Mammary epithelial cell (primary cell): Measurements from ENCODE around the gene C4orf50.

Source experiments
- EZH2 ChIP-seq: IDR thresholded peaks from 2 replicates; pipeline ENCODE4 v1.6.1; 2012; ENCODE audit warnings: low read length, inconsistent platforms, borderline replicate concordance
- TF ChIP-seq, protein P1 (sequence below), 2 donors: IDR thresholded peaks in 1 of 2; conservative IDR thresholded peaks in 1 of 2; 2 replicates each; pipeline ENCODE4 v1.5.1; 2011 to 2012; ENCODE audit warnings: inconsistent platforms in 2 of 2, low read length in 2 of 2, mild to moderate bottlenecking in 2 of 2, control low read depth in 1 of 2, low read depth in 1 of 2; ENCODE audit not compliant: insufficient read depth in 1 of 2; ENCODE audit errors: extremely low read depth in 1 of 2

DNA sequence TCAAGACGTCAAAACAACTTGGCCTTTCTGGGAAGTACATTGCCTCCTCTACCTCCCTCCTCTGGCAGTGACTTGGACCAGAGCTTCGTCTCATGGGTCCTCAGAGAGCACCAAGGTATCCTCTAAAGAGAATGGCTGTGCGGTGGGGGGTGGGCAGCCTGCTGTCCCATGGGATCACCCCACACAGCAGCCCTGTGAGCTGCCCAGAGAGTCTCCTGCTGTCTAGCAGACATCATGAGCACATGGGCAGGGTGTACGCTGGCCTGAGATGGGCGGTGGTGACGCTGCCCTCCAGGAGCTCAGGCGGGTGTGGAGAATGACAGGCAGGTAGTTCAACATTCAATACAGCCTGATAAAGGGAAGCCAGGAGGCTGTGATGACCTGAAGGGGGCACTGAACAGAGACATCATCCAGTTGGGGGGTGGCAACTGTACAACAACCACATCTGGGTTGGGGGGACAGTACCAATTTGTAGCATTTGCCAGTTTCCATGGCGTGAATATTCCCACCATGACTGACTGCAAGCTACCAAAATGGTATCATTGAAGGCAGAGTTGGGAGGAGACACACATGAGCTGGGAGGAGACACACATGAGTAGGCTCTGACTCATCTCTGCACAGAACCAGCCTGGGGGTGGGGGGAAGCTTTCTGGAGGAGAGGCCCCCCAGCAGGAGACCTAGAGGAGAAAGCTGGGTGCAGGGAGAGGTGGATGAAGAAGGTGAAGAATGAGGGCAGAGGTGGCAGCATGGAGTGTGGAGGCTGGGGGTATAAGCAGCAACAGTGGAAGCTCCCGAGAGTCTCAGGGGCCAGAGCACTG lies 35.9 kb downstream of the C4orf50 start:
- TF ChIP-seq EZH2 = no peak
- TF ChIP-seq, protein P1, sequence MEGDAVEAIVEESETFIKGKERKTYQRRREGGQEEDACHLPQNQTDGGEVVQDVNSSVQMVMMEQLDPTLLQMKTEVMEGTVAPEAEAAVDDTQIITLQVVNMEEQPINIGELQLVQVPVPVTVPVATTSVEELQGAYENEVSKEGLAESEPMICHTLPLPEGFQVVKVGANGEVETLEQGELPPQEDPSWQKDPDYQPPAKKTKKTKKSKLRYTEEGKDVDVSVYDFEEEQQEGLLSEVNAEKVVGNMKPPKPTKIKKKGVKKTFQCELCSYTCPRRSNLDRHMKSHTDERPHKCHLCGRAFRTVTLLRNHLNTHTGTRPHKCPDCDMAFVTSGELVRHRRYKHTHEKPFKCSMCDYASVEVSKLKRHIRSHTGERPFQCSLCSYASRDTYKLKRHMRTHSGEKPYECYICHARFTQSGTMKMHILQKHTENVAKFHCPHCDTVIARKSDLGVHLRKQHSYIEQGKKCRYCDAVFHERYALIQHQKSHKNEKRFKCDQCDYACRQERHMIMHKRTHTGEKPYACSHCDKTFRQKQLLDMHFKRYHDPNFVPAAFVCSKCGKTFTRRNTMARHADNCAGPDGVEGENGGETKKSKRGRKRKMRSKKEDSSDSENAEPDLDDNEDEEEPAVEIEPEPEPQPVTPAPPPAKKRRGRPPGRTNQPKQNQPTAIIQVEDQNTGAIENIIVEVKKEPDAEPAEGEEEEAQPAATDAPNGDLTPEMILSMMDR (conservative IDR thresholded peaks at IDR 0.05 in 1 of 2, IDR thresholded peaks at IDR 0.05 in 1 of 2; ENCODE audit: extremely low read depth in 1 of 2, insufficient read depth in 1 of 2, low read depth in 1 of 2, low read length in 2 of 2) = no peak
